ENCODE data around the gene ALOX12B.

The ALOX12B gene

DNA sequence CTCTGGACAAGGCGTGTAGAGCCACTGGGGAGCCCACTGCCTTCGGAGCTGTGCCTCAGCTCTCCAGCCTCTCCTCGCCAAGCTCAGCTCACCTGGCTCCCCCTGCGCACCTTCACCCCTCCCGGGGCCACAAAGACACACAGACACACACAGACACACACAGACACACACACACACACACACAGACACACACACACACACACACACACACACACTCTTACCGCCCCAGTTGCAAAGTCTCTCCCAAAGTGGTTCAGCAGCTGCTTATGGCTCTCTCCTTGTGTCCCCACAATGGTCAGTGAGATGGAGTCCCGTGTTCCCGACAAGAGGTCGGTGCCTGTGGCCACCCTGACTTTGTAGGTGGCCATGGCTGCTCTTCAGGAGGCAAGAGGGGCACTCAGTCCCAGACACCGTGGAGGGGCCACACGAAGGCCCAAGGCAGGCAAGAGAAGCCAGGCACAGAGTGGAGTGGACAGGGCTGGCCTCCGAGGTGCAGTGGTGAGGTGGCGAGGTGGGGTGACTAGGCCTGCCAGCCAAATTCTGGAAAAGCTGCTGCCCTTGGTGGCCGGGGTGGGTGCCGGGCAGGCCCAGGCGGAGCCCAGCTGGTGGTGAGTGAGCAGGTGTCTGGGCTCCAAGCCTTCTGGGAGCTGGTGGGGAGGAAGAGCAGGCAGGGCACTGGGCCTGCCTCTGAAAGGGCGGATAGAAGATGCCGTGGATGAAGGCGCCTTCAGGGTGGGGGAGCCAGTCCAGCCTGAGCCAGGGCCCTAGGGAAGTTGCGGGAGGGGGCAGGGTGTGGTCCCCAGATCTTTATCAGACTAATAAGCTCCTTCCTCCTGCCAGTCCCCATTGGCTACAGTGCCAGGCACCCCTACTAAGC, at the start of gene ALOX12B:
Gene ALOX12B (minus strand): TSS at position 642 of the 877 bp plus-strand sequence. CDS start 274 bp downstream, at position 368.
- peak; percentile 29 to 33 for DNase-seq

DNA sequence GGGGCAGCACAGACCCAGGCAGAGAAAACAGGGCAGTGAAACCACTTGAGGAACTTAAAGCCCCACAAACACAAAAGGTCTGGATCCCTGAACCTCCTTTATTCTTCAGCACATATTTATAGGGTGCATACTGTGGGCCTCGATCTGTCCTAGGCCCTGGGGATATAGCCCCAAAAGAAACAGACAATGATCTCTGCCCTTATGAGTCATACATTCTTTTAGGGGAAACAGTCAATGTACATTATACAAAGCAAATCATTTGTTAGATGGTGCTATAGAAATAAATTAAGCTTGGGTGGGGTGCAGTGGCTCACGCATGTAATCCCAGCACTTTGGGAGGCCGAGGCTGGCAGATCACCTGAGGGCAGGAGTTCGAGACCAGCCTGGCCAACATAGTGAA, 46.4 kb upstream of the ALOX12B start:
- TF ChIP-seq POLR2A (IDR thresholded peaks at IDR 0.05; ENCODE audit: low read length) (no peak), GATA1 (IDR thresholded peaks at IDR 0.05; ENCODE audit: low read depth, low read length) (no peak)

More for the DNA sequence above, at the start of gene ALOX12B:
- TF ChIP-seq GATA1 (IDR thresholded peaks at IDR 0.05; ENCODE audit: low read depth, low read length) (no peak), POLR2A (IDR thresholded peaks at IDR 0.05; ENCODE audit: low read length) (no peak)

DNA sequence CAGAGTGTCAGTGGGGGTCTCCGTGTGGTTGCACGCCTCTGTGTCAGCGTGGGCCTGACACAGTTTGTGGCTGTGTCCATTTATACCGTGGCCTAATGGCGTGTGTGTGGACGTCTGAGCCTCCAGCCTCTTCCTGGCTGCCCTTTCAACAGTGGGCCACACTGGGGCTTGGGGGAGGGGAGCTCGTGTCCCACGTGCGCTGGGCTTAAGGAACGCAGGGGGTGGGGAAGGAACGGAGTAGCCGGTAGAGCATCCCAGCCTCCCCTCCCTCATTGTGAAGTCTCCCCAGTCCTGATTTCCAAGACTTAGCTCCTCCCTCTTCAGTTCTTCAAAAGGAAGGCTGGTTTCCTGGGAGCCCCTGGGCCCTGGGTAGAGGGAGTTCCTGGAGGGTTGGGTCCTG, 45.9 kb upstream of the ALOX12B start:
- TF ChIP-seq POLR2A (IDR thresholded peaks at IDR 0.05; ENCODE audit: low read length) (no peak), GATA1 (IDR thresholded peaks at IDR 0.05; ENCODE audit: low read depth, low read length) (no peak)
- no peak for DNase-seq

More for the DNA sequence above, 46.4 kb upstream of the ALOX12B start:
- DNase-seq, result no peak

DNA sequence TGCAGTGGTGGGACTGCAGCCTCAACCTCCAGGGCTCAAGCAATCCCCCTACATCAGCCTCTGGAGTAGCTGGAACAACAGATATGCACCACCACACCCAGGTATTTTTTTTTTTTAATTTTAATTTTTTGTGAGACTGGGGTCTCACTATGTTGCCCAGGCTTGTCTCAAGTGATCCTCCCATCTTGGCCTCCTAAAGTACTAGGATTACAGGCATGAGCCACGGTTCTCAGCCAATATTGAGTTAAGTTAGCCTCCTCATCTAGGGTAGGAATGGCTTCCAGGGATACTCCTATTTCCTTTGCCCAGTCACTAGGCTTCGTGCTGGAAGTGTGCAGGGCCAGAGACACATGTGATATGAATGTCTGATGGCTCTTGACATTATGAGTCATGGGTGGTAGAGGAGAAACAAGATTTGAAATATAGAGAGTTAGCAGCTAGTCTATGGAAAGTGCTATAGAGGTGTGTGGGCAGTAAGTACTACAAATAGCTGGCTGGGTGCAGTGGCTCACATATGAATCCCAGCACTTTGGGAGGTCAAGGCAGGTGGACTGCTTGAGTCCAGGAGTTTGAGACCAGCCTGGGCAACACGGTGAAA, 44.4 kb upstream of the ALOX12B start:
- no peak for TF ChIP-seq POLR2A (IDR thresholded peaks at IDR 0.05; ENCODE audit: low read length)
- no peak for TF ChIP-seq GATA1 (IDR thresholded peaks at IDR 0.05; ENCODE audit: low read depth, low read length)
- no peak for DNase-seq

DNA sequence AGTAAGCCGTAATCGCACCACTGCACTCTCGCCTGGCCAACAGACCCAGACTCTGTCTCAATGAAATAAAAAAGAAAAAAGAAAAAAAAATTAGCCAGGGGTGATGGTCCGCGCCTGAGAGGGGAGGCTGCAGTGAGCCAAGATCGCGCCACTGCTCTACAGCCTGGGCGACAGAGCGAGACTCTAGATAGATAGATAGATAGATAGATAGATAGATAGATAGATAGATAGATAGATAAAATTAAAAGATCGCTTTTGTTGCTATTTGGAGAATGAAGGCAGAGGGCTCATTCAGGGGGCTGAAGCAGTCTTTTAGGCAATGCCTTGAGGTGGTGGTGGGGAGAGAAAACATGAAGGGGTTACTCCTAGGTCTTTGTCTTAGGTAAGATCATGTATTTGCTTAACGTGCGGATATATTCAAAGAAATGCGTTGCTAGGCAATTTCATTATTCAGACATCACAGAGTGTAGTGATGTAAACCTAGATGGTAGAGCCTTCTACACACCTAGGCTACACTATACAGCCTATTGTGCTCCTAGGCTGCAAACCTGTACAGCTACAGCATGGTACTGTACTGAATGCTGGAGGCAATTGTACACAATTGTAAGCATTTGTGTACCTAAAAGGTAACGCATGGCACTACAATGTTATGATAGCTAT, 40.7 kb upstream of the ALOX12B start:
- TF ChIP-seq GATA1 (IDR thresholded peaks at IDR 0.05; ENCODE audit: low read depth, low read length) (no peak), POLR2A (IDR thresholded peaks at IDR 0.05; ENCODE audit: low read length) (no peak)
- no peak for DNase-seq

DNA sequence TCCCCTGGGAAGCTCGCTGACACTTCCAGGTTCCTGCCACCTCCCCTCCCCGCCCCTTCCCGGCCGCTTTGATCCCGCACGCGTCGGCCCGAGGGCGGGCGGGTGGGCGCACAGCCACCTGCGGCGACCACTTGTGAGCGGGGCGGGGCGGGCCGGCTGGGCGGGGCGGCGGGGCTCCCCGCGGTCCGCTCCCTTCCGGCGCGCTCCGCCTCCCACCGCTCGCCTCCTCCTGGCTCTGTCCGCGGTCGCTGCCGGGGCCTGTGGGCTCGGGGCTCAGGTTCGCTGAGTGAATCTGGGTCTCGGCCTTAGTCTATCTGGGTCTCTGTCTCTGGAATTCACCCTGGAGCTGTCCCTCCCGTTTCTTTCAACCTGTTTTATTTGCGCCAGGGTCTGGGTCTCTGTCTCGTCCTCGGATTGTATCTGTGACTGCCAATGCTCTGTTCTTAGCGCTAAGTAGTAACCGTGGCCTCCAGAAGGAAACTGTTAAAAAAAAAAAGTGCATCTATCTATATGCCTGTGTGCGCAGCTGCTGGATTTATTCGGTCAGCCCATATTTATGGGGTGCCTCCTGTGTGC, 39.1 kb upstream of the ALOX12B start:
- no peak for TF ChIP-seq GATA1 (IDR thresholded peaks at IDR 0.05; ENCODE audit: low read depth, low read length)
- TF ChIP-seq POLR2A (IDR thresholded peaks at IDR 0.05; ENCODE audit: low read length), result no peak
- DNase-seq, result peak; percentile 57 to 58

DNA sequence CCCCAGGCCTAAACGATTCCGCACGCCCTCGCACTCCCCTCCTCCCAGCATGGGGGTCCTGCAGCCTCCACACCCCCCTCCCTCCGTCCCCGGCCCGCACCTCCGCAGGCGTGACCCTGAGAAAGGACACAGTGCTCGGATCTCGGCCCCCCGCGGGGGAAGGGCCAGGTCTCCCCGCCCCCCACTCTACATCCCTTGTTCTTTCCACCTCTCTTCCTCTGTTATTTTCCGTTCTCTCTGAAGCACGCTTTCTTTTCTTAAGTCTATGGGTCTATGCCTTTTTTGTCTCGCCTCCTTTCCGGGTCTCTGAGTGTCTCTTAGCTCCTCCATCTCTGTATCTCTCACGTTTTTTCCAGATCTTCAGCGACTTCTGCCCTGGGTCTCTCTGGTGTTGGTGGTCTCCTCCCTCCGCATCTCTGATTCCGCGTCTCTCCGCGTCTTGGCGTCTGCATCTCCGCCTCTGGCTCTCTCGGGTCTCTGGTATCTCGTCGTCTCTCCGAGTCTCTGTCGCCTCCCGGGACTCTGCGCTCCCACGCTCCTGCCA, 38.5 kb upstream of the ALOX12B start:
- DNase-seq, result no peak
- no peak for TF ChIP-seq GATA1 (IDR thresholded peaks at IDR 0.05; ENCODE audit: low read depth, low read length)
- no peak for TF ChIP-seq POLR2A (IDR thresholded peaks at IDR 0.05; ENCODE audit: low read length)

DNA sequence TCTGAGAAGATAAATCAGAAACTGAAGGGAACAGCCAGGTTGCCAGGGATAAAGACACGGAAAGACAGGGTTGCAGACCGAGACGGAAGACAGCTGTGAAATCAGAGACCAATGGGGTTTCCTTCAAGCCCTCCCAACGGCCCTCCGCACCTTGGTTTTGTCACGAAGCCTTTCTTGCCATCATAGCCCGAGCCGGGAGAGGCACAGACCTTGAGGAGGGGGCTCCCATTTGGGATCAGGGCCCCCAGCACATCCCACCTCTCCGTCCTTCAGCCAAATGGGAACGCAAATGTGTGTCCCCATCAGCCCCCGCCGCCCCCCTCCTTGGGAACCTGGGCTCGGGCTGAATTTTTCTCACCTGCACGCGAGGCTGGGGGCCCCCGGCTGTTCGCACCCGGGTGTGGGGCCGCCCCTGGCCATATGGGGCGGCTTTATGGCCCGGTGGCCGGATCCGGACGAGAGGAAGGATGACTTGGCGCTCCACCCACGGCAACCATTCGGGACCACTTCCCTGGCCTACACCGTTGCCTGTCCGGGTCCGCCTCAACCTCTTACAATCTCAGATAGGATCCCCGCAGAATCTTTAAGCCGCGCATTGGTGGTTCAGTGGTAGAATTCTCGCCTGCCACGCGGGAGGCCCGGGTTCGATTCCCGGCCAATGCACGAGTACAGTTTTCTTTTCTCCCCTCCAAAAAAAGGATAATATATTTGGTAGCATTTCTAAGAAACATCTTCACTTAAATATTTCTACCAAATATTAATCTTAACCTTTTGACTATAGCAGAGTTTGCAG, 37.8 kb upstream of the ALOX12B start:
- peak; percentile 82 to 92 for DNase-seq
- no peak for TF ChIP-seq POLR2A (IDR thresholded peaks at IDR 0.05; ENCODE audit: low read length)
- TF ChIP-seq GATA1 (IDR thresholded peaks at IDR 0.05; ENCODE audit: low read depth, low read length), result no peak

DNA sequence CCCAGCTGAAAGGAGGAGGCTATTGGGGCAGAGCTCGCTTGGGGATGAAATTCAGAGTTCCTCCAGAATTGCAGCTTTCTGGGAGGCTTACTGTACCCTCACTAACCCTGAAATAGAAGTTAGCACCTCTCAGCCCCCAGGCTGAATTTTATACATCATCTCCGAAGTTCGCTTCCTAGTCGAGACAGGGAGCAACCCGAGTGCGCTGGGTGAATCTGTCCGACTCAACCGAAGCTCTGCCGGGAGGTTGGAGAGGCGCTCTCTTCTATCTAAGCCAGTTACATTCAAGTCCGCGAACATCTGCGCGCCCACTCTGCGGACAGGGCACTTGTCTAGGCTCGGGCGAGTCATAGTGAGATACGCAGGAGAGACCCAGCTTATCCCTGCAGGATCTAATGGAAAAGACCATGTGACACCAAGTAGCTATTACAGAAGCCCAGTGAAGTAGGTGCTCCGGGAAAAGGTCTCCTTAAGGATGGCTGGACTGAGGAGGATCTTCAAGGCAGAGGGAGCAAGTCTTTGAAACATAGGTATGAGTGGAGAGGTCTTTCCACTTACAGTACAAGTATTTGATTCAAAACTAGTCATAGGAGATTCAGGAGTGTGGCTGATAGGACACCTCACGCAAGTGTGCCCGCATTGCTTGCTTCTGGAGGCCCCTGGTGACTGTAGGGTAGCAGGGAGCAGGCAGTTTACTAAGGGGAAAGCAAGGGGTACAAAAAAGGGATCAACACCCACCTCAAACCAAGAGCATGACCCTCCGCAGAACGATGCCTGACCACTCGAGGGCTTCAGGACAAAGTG, 37.0 kb upstream of the ALOX12B start:
- DNase-seq, result no peak
- TF ChIP-seq POLR2A (IDR thresholded peaks at IDR 0.05; ENCODE audit: low read length) (no peak), GATA1 (IDR thresholded peaks at IDR 0.05; ENCODE audit: low read depth, low read length) (no peak)

DNA sequence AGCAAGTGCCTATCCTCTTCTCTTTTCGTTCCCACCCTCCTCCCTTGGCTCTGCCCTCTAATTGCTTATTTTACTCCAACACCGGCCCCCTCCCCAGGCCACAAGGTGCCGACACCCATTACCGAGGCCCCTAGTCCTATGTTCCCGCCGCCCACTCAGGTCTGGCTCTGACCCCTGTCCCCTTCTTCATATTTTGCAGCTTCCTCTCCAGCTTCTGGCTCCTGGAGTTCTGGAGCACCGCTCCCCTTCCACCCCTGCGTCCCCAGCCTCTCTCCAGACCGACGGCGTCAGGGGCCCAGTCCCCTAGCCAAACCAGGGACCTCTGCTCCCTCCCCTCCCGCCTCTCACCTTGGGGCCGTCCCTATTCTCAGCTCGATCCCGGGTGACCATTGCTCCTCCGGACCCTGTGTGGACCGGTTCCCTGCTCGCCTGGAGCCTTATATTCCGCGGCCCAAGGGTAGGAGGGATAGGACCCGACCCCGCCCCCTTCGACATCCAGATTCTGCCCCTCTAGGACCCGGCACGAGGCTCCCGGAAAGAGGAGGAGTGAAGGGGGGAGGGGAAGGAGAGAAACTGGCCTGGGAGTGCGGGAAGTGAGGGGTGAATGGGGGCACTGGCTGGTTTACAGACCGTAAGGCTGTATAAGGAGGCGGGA, 36.3 kb upstream of the ALOX12B start, which contains the start of gene HES7:
Gene HES7 (minus strand): TSS at position 412 of the 655 bp plus-strand sequence. CDS start 22 bp downstream, at position 390.
- no peak for TF ChIP-seq POLR2A (IDR thresholded peaks at IDR 0.05; ENCODE audit: low read length)
- no peak for TF ChIP-seq GATA1 (IDR thresholded peaks at IDR 0.05; ENCODE audit: low read depth, low read length)
- DNase-seq, result no peak

DNA sequence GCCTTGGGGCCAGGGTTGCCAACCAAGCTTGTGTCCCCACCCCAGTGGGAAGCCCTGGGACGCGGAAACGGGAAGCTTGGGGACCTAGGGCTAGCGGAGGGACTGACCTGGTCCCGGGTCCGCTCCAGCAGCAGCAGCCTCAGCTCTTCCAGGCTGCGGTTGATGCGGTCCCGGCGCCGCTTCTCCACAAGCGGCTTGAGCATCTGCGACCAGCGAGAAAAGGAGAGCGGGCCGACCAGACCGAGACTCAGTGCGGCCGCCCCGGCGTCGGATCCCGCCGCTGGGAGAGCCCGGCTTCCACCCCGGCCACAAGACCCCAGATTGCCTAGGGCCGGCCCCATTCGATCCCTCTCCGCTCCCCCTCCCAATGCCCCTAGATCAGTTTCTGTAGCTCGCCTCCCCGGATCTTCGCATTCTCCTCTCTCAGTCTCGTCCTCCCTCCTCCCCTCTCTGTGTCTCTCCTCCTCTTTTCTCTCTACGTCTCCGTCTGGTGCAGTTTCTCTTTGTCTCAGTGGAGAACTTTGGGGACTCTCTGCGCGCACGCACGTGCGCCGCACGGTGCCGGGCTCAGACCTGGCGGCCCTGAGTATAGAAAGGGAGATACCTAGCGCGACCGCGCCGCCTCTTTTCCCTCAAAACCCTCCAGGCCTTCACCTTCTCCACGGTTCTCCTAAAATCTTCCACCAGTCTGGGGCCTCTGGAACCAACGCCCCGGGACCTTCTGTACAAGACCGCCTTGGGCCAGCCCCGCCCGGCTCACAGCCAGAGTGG, 35.6 kb upstream of the ALOX12B start:
- DNase-seq, result no peak
- no peak for TF ChIP-seq GATA1 (IDR thresholded peaks at IDR 0.05; ENCODE audit: low read depth, low read length)
- no peak for TF ChIP-seq POLR2A (IDR thresholded peaks at IDR 0.05; ENCODE audit: low read length)

Measured in erythroblast (primary cell).